SK-N-SH treated with all-trans-retinoic acid at 6 μM for 48 hours (cell line): ENCODE data around the gene BICC1.

Source experiments
- BACH2 ChIP-seq: fragments of 250-450 bp; sonication (Bioruptor Pico); IDR thresholded peaks from 2 replicates; pipeline ENCODE4 v1.9.0; 2021; ENCODE audit warnings: mild to moderate bottlenecking, borderline replicate concordance
- GLIS3 ChIP-seq: fragments of 250-450 bp; sonication (Bioruptor Pico); IDR thresholded peaks from 2 replicates; pipeline ENCODE4 v1.5.0; 2020; ENCODE audit warnings: mild to moderate bottlenecking, moderate library complexity
- OSR1 ChIP-seq: fragments of 250-450 bp; sonication (Bioruptor Pico); IDR thresholded peaks from 2 replicates; pipeline ENCODE4 v1.8.0; 2022; ENCODE audit warnings: moderate library complexity, mild to moderate bottlenecking, inconsistent platforms
- PATZ1 ChIP-seq: fragments of 250-450 bp; sonication (Bioruptor Pico); IDR thresholded peaks from 2 replicates; pipeline ENCODE4 v1.8.0; 2020; ENCODE audit warnings: mild to moderate bottlenecking, moderate library complexity, borderline replicate concordance
- RARB ChIP-seq: fragments of 250-450 bp; sonication (Bioruptor Pico); IDR thresholded peaks from 2 replicates; pipeline ENCODE4 v1.8.0; 2021; ENCODE audit warnings: mild to moderate bottlenecking, moderate library complexity
- ZNF70 ChIP-seq: fragments of 450-650 bp; formaldehyde crosslinking; IDR thresholded peaks from 2 replicates; pipeline ENCODE4 v1.5.0; 2020; ENCODE audit warnings: mild to moderate bottlenecking, moderate library complexity

GRCh38 chr10:58691528-58691927, 178.9 kb downstream of the BICC1 start:
- TF ChIP-seq RARB (CRISPR knock-in tag) (no peak), PATZ1 (CRISPR knock-in tag) (no peak), OSR1 (CRISPR knock-in tag) (no peak), ZNF70 (CRISPR knock-in tag) (no peak), BACH2 (CRISPR knock-in tag) (no peak), GLIS3 (CRISPR knock-in tag) (no peak)
